ENCODE results near the gene LINGO4.

The LINGO4 gene, protein sequence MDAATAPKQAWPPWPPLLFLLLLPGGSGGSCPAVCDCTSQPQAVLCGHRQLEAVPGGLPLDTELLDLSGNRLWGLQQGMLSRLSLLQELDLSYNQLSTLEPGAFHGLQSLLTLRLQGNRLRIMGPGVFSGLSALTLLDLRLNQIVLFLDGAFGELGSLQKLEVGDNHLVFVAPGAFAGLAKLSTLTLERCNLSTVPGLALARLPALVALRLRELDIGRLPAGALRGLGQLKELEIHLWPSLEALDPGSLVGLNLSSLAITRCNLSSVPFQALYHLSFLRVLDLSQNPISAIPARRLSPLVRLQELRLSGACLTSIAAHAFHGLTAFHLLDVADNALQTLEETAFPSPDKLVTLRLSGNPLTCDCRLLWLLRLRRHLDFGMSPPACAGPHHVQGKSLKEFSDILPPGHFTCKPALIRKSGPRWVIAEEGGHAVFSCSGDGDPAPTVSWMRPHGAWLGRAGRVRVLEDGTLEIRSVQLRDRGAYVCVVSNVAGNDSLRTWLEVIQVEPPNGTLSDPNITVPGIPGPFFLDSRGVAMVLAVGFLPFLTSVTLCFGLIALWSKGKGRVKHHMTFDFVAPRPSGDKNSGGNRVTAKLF

DNA sequence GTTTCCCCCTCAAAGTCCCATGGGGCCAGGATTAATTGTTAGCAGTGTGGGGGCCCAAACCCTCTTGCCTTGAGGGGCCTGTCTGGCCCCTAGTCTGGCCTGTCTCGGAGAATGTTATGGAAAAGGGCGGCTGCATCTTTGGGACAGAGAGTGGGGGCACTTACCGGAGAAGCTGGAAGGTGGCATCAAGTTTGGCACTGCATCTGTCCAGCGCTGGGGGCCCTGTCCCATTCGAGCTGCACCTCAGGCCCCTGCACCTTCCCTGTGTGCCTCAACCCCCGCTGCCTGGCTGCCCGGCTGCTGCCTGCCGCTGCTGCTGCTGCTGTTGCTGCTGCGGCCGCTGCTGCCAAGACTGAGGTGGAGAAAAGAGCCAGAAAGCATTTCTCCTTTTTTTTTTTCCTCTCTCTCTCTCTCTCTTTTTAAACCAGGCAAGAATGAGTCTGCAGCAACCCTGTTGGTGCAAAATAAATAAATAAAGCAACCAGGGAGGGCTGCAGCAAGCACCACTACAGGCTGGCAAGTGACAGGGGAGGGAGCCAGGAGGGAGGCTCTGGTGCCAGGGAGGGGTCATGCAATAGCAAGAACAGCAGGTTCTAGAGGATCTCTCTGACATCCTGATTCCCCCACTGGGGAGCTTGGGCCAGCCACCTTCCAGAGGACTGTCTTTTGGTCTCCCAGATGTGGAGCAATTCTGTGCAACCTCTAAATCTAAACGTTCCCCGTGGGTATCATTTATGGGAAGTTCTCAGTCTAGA is at the start of gene LINGO4:
TSS of gene LINGO4 (minus strand) at position 354 of the 755 bp plus-strand sequence. CDS start 2,715 bp downstream, outside the sequence.
- no peak for DNase-seq (ENCODE audit: extremely low read depth, insufficient read length)
- TF ChIP-seq, protein P1, sequence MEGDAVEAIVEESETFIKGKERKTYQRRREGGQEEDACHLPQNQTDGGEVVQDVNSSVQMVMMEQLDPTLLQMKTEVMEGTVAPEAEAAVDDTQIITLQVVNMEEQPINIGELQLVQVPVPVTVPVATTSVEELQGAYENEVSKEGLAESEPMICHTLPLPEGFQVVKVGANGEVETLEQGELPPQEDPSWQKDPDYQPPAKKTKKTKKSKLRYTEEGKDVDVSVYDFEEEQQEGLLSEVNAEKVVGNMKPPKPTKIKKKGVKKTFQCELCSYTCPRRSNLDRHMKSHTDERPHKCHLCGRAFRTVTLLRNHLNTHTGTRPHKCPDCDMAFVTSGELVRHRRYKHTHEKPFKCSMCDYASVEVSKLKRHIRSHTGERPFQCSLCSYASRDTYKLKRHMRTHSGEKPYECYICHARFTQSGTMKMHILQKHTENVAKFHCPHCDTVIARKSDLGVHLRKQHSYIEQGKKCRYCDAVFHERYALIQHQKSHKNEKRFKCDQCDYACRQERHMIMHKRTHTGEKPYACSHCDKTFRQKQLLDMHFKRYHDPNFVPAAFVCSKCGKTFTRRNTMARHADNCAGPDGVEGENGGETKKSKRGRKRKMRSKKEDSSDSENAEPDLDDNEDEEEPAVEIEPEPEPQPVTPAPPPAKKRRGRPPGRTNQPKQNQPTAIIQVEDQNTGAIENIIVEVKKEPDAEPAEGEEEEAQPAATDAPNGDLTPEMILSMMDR (IDR thresholded peaks at IDR 0.05; ENCODE audit: insufficient read depth, low read length, poor library complexity, severe bottlenecking): no peak
- Histone ChIP-seq H3K27me3 (replicated peaks; ENCODE audit: control insufficient read depth, insufficient read depth, low read length) (no peaks in the 10 kb centered on the region; the same call in none of the 2 replicates), H3K36me3 (ENCODE audit: control insufficient read depth, insufficient read depth, low read length) (no peaks in the 10 kb centered on the region), H3K4me3 (replicated peaks; ENCODE audit: low read depth, low read length) (no peak within 1 kb of the TSS)

DNA sequence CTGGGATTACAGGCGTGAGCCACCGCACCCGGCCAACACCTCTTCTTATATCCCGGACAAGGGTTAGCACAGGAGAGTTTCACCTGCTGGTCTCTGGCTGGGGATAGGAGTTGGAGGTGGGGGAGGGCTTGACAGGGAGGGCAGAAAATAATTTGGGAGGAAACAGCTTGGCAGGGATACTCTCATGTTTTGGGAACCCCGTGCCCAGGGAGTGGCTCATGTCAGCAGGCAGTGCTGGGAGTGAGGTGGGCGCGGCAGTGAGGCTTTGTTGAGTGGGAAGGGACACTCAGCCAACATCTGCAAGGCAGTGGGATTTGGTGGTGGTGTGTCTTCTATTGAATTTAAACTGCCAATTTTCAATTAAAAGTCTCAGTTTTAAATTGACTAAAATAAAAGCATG is 49.4 kb upstream of the LINGO4 start:
- H3K36me3 ChIP-seq (ENCODE audit: control insufficient read depth, insufficient read depth, low read length): no peaks in the 10 kb centered on the region
- DNase-seq (ENCODE audit: extremely low read depth, insufficient read length): no peak
- TF ChIP-seq, protein P1 (IDR thresholded peaks at IDR 0.05; ENCODE audit: insufficient read depth, low read length, poor library complexity, severe bottlenecking): no peak
- H3K27me3 ChIP-seq (replicated peaks; ENCODE audit: control insufficient read depth, insufficient read depth, low read length): no peaks in the 10 kb centered on the region
- no peak overlapping the region for H3K4me3 ChIP-seq (replicated peaks; ENCODE audit: low read depth, low read length)

DNA sequence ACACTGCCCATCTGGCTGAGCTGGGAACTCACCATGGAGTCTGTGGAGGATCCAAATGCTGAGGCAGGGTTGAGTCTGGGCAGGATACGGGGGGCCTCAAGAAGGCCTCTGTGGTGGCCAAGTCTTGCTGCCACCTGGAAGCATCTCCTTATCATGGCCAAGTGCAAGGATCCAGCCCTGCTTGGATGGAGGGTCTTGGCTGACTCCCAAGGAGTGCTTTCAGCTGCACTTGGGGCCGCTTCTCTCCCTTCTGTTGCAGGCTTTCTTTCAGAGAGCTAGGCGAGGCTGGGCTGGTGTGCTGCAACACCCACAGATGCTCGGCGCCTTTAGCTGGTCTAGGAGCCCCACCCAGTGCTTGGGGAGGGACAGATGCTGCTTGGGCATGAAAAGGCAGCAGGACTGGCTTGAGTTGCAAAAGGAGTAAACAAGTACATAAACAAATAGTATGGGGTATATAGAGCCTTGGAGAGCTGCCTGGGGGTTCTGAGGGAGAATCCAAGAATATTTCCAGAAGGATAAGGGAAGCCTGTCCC is 48.3 kb upstream of the LINGO4 start, which contains the start of gene THEM5:
TSS of gene THEM5 (minus strand) at position 302 of the 533 bp plus-strand sequence. CDS start at position 155, 147 bp downstream.
- no peak for DNase-seq (ENCODE audit: extremely low read depth, insufficient read length)
- no peaks in the 10 kb centered on the region for H3K36me3 ChIP-seq (ENCODE audit: control insufficient read depth, insufficient read depth, low read length)
- TF ChIP-seq, protein P1 (IDR thresholded peaks at IDR 0.05; ENCODE audit: insufficient read depth, low read length, poor library complexity, severe bottlenecking): no peak
- no peak within 1 kb of the TSS for H3K4me3 ChIP-seq (replicated peaks; ENCODE audit: low read depth, low read length)
- H3K27me3 ChIP-seq (replicated peaks; ENCODE audit: control insufficient read depth, insufficient read depth, low read length): no peaks in the 10 kb centered on the region

DNA sequence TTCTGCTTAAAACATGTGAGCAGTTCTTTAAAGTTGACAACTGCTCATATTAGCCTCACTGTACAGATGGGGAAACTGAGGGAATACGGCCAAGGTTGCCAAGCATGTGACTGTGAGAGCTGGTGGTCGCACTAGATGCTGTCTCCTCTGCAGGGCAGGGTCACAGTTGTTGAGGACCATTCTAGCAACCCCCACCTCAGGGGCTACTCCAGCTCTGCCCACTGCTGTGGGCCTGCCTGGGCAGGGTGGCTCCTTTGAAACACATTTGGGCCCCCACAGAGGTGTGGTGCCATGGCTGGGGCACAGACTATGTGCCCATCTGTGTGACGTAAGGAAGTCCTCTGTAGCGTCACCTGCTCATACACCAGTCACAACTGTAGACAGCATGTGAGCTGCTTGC is 47.5 kb upstream of the LINGO4 start:
- no peak for DNase-seq (ENCODE audit: extremely low read depth, insufficient read length)
- Histone ChIP-seq H3K36me3 (ENCODE audit: control insufficient read depth, insufficient read depth, low read length) (no peaks in the 10 kb centered on the region), H3K27me3 (replicated peaks; ENCODE audit: control insufficient read depth, insufficient read depth, low read length) (no peaks in the 10 kb centered on the region), H3K4me3 (replicated peaks; ENCODE audit: low read depth, low read length) (no peak overlapping the region)
- TF ChIP-seq, protein P1 (IDR thresholded peaks at IDR 0.05; ENCODE audit: insufficient read depth, low read length, poor library complexity, severe bottlenecking): no peak

DNA sequence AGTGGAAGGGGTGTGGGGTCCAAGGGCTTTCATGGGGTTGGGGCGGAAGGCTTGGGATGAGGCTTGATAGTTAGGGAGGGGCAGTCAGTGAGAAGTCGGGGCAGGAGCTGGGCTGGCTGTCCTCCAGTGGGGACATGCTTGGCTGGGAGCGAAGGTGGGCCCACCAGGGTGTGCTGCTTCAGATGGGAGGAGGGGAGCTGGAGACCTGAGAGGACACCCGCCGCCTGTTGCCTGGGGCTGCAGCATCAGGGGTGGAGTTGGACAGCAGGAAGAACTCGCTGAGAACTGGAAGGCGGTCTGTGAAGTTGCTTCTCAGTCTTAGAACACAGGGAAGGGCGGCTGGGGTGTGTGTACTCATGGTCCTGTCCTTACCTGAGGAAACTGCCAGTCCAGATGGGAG is 46.7 kb upstream of the LINGO4 start:
- TF ChIP-seq, protein P1 (IDR thresholded peaks at IDR 0.05; ENCODE audit: insufficient read depth, low read length, poor library complexity, severe bottlenecking): no peak
- Histone ChIP-seq H3K36me3 (ENCODE audit: control insufficient read depth, insufficient read depth, low read length) (no peaks in the 10 kb centered on the region), H3K27me3 (replicated peaks; ENCODE audit: control insufficient read depth, insufficient read depth, low read length) (no peaks in the 10 kb centered on the region), H3K4me3 (replicated peaks; ENCODE audit: low read depth, low read length) (no peak overlapping the region)
- no peak for DNase-seq (ENCODE audit: extremely low read depth, insufficient read length)
